ENCODE results near the gene PPME1.
"Not testable (repeated sequence)": the region's sequence is repeated elsewhere in the genome, so short reads cannot be mapped to it uniquely, and the experiment has no call there.

The PPME1 gene, protein sequence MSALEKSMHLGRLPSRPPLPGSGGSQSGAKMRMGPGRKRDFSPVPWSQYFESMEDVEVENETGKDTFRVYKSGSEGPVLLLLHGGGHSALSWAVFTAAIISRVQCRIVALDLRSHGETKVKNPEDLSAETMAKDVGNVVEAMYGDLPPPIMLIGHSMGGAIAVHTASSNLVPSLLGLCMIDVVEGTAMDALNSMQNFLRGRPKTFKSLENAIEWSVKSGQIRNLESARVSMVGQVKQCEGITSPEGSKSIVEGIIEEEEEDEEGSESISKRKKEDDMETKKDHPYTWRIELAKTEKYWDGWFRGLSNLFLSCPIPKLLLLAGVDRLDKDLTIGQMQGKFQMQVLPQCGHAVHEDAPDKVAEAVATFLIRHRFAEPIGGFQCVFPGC

DNA sequence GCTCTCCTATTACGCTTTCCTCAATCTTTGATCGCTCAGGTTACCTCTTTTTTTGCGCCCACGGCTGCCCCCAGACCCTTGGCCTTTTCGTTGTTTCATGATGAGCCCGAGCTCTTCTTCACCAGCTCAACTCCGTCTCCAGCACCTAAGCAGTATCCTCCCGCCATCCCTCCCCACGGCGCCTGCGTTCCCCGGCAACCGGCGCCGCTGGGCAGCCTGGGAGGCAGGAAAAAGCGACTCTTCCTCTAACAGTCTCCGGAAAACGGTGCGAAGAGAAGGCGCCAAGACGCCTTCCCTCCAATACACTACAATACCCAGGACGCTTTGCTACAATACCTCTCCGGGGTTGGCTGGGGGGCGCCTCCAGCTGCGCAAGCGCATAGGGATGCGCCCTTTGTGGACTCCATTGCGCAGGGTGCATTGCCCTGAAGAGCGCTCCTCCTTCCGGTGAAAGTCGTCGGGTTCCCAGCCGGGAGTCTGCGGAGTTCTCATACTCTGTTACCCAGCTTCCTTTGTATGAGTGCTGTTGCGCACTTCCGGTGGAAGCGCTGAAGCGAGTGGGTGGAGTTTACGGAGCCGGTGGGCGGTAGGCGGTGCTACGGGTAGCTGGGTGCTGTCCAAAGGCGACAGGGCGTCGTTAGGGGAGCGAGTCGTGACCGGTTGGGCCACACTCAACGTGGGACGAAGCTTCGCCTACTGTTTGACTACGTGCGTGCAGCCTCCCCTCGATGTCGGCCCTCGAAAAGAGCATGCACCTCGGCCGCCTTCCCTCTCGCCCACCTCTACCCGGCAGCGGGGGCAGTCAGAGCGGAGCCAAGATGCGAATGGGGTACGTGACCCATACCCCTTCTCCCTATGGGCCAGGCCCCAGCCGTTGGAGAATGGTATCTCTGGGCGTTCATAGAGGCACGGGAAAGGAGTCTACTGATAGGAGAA is at the start of gene PPME1, which contains the start of gene C2CD3:
PPME1 (plus strand) TSS at position 596 of the 936 bp plus-strand sequence; CDS start at position 729, 133 bp downstream.
C2CD3 (minus strand) TSS at position 309 of the 936 bp plus-strand sequence; CDS start at position 99, 210 bp downstream.
- peak; percentile 99 for DNase-seq

DNA sequence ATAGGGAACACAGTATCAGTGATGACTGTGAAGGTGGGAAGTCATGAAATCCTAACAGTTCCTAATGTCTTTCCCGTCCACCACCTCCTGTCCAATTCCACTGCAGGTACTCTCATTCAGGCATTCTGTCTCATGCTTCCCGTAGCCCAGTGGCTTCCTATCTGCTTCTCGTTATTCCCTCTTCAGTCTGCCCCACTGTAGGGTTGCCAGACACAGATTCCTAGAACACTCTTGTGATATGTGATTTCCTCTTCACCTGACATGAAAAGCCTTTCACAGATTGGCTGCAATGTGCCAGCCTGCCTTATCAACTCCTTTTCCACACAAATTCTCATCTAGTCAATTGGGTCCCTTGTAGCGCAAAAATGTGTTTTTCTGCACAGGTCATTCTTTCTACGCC is 49.3 kb upstream of the PPME1 start:
- no peak for DNase-seq

DNA sequence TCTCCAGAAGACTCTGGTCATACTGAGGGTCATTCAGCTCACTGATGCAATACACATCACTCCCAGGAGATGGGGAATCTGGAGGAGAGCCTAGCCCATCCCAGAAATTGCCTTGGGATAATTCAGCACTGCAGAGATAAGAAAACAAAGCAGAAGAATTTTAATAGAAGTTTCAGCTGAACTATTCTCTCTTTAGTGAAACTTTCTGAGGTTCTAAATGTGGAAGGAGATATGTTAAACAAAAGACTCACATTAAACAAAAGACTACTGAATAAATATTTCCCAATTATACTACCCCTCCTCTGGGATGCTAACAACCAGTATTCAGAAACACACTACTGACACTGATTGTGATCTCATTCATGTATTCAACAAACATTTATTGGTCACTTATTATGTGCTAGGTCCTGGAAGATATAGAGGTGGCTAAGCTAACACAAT is 48.1 kb upstream of the PPME1 start:
- no peak for DNase-seq

DNA sequence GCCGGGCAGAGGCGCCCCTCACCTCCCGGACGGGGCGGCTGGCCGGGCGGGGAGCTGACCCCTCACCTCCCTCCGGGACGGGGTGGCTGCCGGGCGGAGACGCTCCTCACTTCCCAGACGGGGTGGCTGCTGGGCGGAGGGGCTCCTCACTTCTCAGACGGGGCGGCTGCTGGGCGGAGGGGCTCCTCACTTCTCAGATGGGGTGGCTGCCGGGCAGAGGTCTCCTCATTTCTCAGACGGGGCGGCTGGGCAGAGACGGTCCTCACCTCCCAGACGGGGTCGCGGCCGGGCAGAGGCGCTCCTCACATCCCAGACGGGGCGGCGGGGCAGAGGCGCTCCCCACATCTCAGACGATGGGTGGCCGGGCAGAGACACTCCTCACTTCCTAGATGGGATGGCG is 42.0 kb upstream of the PPME1 start:
- DNase-seq: not testable (repeated sequence)

DNA sequence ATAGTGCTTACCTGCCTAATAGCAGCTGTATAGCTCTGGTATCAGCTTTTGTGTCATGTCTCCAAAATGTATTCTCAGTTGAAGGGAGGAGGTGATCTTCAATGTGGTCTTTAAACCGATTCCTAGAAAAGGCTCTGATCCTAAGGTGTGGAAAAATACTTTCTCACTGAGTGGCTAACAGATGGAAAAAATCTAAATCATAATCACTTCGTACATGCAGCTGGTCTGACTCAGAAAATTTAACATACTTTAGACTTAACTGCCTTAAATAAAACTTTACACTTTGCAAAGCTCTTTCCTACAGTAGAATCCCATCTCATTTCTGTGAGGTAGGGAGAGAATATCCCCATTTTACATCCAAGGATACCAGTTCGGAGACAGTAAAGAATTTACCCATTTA is 38.3 kb upstream of the PPME1 start:
- DNase-seq: no peak

DNA sequence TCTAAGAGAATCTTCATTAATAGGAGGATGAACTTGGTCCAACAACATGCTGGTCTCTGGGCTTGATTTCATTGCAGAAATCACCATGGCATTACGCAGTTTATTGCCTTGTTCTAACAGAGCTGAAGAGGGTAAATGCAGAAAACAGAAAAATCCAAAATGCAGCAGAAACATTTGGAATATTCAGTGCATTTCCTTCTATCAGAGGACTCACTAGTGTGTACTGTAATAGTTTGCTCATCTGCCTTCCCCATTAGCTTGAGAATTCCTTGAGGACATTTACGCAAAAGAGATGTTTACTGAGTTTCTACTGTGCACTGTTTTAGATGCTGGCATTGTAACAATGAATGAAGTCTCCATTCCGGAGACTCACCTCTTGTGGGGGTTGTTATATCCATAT is 37.7 kb upstream of the PPME1 start:
- no peak for DNase-seq

DNA sequence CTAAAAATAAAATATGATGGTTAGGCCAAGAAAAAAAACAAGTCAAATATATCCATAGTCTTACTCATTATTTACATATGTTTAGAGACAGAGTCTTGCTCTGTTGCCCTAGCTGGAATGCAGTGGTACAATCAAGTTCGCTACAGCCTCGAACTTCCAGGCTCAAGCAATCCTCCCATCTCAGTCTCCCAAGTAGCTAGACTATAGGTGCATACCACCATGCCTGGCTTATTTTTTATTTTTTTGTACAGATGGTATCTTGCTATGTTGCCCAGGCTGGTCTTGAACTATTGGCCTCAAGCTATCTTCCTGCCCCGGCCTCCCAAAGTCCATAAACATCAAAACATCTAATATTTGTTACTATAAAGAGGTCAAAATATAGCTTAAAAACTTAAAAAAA is 36.4 kb upstream of the PPME1 start:
- no peak for DNase-seq

DNA sequence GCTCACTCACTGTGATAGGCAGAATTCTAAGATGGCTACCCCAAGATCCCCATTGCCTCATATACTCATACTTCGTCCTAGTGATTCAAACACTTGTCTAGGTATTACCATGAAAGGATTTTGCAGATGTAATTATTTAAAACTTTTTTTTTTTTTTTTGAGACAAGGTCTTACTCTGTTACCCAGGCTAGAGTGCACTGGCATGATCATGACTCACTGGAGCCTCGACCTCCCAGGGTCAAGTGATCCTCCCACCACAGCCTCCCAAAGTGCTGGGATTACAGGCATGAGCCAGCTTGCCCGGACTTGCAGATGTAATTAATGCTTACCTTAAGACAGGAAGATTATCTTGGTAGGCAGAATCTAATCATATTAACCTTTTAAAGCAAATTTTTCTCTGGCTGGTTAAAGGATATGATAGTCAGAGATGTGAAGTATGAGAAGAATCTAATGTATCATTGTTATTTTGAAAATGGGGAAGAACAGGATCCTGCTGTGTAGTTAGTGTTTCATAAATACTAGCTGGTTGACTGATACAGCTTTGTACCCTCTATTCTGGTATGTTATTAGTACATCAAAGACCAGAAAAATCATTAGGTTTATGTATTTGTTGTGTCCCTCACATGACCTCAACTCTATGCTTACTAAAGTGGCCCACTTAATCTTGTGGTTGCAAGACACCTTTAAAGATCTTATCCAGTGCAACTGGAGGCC is 35.8 kb upstream of the PPME1 start:
- peak; percentile 92 for DNase-seq

DNA sequence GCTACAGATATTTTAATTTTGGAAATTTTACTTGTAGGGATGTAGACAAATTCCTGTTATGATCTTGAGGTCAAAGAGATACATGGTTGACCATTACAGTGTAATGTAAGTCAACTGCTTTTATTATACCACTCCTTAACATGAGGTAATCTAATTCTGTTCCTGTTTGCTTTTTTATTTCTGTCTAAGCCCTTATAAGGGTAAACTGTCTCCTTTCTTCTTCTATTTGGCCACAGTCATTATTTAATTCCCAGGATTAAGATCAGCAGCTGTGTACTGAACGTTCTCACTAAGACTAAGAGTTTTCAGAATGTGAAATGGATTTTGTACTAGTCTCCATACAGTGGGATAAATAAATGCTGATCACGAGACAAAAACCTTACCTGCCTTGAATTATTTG is 33.1 kb upstream of the PPME1 start:
- DNase-seq: no peak

DNA sequence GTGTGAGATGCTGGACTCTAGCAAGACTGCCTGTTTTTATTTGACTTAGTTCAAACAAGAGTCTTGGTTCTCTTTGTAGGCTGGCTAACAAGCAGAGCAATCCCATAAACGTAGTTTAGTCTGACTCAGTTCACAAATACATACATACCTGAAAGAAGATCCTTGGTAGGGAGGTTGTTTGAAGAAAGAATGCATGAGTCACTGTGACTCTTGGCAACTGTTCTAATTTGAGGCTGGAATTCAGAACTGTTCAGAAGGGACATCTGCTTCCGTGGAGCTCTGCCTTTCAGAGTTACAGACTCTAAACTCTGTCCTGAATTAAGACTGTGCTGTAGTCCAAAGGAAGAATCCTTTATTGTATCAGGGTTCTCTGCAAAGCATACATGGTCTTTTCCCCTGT is 32.5 kb upstream of the PPME1 start:
- DNase-seq: no peak

DNA sequence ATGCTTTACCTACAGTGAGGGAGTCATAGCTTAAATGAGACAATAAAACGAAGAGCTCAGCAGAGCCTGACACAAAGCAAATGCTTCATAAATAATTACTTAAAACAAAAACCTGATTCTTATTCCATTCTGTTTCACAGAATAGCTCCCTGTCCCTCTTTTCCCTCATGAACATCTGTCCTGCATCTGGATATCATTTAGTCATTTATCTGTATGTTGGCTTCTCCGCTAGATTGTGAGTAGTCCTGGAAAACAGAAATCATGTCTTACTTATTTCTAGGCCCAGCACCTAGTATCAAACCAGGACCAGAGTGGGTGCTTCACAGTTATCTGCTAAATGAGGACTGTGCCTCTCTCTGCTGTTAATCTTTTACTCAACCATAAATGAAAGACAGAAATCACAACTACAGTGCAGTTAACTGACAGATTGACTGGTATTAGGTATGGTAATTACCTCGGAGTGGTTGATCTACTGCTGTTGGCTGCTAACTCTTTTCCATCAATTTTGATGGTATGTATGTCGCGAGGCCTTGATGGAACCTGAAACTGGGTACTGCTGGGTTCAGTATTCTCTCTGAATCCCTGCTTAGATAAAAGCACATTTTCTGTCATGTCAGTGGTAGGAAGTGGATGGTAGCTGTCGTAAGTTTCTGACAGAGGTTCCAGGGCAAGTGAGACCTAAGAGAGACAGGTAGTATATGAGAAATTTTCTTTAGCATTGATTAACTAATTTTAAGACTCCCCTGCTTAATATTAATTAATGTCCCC is 31.8 kb upstream of the PPME1 start:
- no peak for DNase-seq

DNA sequence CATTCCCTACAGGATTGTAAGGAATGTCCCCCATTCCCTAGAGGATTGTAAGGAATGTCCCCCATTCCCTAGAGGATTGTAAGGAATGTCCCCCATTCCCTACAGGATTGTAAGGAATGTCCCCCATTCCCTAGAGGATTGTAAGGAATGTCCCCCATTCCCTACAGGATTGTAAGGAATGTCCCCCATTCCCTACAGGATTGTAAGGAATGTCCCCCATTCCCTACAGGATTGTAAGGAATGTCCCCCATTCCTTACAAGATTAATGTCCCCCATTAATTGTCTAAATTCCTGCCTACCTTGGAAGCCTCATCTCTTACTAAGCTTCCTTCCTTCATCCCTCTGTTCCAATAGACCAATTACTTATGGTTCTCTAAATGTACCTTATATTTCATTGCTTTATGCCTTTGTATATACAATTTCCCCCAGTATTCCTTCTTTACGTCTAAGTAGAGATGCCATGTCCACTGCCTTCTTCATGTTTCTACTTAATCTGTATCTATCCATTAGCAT is 31.1 kb upstream of the PPME1 start:
- DNase-seq: not testable (repeated sequence)

DNA sequence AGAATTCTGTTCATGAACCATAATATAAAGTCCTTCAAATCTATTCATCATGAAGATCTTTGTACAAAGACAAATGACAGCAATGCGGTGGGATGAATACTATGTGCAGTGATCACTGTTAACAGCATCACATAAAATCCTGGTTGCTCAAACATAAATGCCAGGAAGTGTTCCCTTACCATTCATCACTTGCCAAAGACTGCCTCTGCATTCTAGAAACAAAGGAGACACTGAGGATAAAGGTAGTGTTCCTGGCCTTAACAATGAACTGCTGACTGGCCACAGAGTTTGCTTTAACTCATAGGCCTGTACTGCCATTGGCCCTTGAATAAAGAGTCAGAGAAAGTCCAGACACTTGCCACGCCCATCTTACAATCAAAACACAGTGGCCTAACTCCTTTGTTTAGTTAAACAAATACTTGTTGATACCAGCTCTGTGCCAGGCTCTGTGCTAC is 29.8 kb upstream of the PPME1 start:
- DNase-seq: no peak

DNA sequence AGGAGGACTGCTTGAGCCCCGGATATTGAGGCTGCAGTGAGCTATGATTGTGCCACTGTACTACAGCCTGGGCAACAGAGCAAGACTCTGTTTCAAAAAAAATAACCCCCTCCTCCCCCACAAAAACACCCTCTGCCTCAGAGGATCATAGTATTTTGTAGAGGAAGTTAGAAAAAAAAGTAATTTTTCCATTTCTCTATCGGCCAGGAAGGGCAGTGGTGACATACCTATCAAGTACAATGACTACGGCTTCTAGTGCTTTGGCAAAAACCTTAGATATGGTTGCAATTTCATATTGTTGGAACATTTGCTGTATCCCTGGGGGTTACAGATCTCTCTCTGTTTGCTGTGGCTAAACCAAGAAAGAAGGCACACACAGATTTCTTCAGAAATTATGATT is 29.2 kb upstream of the PPME1 start:
- DNase-seq: no peak

DNA sequence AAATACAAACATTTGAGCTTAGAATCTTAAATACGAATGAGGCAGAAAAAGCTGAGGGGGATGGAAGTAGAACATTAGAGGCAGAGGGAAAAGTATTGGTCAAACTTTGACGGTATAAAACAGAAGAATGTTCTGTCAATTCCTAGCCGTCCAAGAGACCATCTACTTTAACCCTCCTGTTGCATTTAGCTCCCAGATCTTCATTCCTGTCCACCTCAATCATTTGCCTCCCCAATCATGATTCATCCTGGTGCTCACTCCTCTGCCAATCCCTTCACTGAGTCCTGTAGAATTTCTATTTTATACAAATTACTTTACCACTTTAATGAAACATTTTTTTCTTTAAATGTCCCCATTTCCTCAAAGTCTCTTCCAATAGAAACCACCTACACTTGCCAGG is 28.5 kb upstream of the PPME1 start:
- no peak for DNase-seq

DNA sequence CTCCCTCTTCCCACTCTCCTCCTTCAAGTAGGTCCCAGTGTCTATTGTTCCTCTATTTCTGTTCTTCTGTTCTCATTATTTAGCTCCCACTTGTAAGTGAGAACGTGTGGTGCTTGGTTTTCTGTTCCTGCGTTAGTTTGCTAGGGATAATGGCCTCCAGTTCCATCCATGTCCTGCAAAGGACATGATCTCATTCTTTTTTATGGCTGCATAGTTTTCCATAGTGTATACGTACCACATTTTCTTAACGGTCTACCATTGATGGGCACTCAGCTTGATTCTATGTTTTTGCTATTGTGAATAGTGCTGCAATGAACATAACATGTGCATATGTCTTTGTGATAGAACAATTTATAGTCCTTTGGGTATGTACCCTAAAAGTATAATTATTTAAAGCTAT is 26.5 kb upstream of the PPME1 start:
- no peak for DNase-seq

DNA sequence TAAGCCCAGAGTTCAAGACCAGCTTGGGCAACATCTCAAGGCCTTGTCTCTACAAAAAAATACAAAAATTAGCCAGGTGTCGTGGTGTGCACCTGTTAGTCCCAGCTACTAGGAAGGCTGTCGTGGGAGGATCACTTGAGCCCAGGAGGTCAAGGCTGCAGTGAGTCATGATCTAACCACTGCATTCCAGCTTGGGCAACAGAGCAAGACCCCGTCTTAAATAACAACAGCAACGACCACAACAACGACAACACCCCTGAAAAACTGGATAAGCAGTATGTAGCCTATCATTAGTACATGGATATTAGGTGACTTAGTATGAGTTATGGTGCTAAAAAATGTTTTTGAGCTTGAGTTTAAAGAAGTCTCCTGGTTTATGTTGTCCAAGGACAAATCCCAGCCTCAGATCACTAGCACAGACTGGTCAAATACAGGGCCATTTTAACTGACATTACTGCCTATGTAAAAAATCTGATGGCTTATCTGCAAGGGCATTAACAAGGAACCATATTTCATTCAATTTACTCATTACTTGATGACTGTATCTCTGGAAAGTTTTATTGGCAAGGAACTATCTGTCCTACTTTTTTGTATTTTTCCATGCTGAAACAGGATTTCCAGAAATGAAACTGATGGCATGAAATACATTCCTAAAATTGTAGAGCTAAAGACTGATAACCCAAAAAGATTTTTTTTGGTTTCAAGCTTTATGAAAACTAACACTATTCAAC is 23.7 kb upstream of the PPME1 start:
- no peak for DNase-seq

DNA sequence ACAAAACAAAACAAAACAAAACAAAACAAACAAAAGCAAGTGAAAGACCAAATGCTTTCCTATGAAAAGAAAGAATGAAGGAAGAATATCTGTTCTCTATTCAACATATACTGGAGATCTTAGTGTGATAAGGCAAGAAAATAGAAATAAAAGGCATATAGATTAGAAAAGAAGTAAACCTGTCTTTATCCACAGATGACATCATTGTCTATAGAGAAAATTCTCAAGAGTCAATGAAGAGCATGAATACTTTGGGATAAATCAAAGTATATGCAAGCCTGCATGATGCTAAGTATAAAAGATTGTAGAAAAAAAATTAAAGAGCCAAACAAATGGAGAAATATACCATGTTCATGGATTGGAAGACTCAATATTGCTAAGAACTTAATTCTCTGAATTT is 17.9 kb upstream of the PPME1 start:
- no peak for DNase-seq

DNA sequence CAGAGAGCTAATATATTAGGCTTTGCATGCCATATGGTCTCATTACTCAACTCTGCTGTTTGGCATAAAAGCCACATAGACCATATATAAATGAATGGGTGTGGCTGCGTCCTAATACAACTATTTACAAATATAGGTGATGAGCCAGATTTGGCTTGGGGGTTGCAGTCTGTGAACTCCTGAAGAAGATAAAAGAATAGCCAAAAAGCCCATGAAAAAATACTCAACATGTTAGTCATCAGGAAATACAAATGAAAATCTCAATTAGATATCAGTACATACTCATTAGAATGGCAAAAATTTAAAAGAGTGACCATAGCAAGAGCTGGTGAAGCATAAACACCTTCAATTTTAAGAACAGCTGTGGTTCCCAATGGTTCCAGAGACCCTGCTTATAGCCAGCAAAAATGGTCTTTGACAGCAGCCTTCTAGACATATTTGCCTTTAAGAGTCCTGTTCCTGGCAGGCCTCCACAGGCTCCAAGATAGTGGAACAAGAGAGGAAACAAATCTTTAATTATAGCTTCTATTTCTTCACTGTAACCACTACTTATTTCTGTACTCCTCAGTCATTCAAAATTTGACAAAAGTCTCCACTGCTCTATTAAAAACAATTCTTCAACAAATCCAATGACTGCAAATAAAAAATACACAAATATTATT is 16.3 kb upstream of the PPME1 start:
- no peak for DNase-seq

DNA sequence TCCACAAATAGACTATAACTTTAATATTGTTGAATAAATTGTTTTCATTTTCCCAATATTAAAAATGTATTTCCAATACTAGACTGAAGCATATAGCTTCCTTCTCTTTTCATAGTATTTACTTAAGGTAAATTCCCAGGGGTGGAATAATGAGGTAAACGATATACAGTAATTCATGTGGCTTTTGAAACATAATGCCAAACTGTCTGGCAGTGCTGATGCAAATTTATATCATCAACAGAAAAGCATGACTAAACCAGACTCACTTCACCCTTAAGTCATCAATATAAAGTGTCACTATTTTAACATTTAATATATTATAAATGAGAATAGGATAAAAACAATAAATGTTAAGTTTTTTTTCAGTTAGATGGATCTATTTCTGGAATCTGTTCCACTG is 13.9 kb upstream of the PPME1 start:
- DNase-seq: no peak

DNA sequence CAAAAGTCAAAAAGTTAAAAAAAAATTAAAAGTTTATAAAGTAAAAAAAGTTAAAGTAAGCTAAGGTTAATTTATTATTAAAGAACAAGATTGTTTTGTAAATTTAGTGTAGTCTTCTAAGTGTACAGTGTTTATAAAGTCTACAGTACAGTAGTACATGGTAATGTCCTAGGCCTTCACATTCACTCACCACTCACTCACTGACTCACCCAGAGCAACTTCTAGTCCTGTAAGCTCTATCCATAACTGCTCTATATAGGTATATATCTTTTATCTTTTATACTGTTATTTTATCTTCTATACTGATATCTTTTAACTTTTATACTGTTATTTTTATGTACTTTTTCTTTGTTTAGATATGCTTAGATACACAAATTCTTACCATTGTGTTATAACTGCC is 11.4 kb upstream of the PPME1 start:
- no peak for DNase-seq
